Loucy (cell line): ENCODE data around the gene MYH3.

ENCODE experiments used
- H2AFZ ChIP-seq: fragments of 200-600 bp; sonication (generic); 2 replicates; pipeline ENCODE4 v1.6.0; 2016; ENCODE audit warnings: antibody characterized with exemption, mild to moderate bottlenecking, low read length, moderate library complexity
- H3F3A ChIP-seq: fragments of 200-600 bp; 2 replicates; pipeline ENCODE4 v1.6.0; 2016; ENCODE audit warnings: antibody characterized with exemption, low read depth, mild to moderate bottlenecking
- H3K27me3 ChIP-seq: fragments of 200-600 bp; sonication (generic); 2 replicates; pipeline ENCODE4 v1.6.1; 2014; ENCODE audit warnings: low read length, mild to moderate bottlenecking; ENCODE audit not compliant: insufficient read depth, poor library complexity, severe bottlenecking
- H3K36me3 ChIP-seq: fragments of 200-600 bp; sonication (generic); 2 replicates; pipeline ENCODE4 v1.6.1; 2016; ENCODE audit warnings: low read length; ENCODE audit not compliant: insufficient read depth
- H3K4me1 ChIP-seq: fragments of 200-600 bp; sonication (generic); 2 replicates; pipeline ENCODE4 v1.5.1; 2014; ENCODE audit warnings: low read length, mild to moderate bottlenecking; ENCODE audit not compliant: insufficient read depth, poor library complexity, severe bottlenecking
- H3K4me2 ChIP-seq: fragments of 200-600 bp; sonication (generic); 2 replicates; pipeline ENCODE4 v1.6.0; 2014; ENCODE audit warnings: antibody characterized with exemption, low read length, low read depth, mild to moderate bottlenecking; ENCODE audit not compliant: poor library complexity, severe bottlenecking
- H3K4me3 ChIP-seq: fragments of 200-600 bp; sonication (generic); 2 replicates; pipeline ENCODE4 v1.5.1; 2014; ENCODE audit warnings: low read length, mild to moderate bottlenecking, mixed read lengths; ENCODE audit not compliant: poor library complexity, severe bottlenecking
- H3K79me2 ChIP-seq: fragments of 200-600 bp; sonication (generic); 2 replicates; pipeline ENCODE4 v1.6.1; 2014; ENCODE audit warnings: low read length; ENCODE audit not compliant: insufficient read depth
- H3K9ac ChIP-seq: fragments of 200-600 bp; sonication (generic); 2 replicates; pipeline ENCODE4 v1.6.0; 2014; ENCODE audit warnings: mild to moderate bottlenecking, low read depth, low read length, moderate library complexity; ENCODE audit not compliant: poor library complexity, severe bottlenecking
- H3K9me2 ChIP-seq: fragments of 200-600 bp; sonication (generic); replicated peaks from 2 replicates; pipeline ENCODE4 v1.6.1; 2016; ENCODE audit warnings: low read depth, low read length, mixed read lengths
- H3K9me3 ChIP-seq: fragments of 200-600 bp; sonication (generic); 2 replicates; pipeline ENCODE4 v1.6.1; 2014; ENCODE audit warnings: mild to moderate bottlenecking, antibody characterized with exemption, low read length, low read depth; ENCODE audit not compliant: insufficient read depth
- H4K20me1 ChIP-seq: fragments of 200-600 bp; sonication (generic); 2 replicates; pipeline ENCODE4 v1.6.0; 2014; ENCODE audit warnings: antibody characterized with exemption, low read length, mild to moderate bottlenecking; ENCODE audit not compliant: insufficient read depth, poor library complexity, severe bottlenecking
- EZH2phosphoT487 ChIP-seq: fragments of 200-600 bp; IDR thresholded peaks from 2 replicates; pipeline ENCODE4 v1.6.1; 2018; ENCODE audit warnings: antibody characterized with exemption, mild to moderate bottlenecking, moderate library complexity, borderline replicate concordance
- TF ChIP-seq, protein P1 (sequence below): fragments of 200-600 bp; sonication (generic); conservative IDR thresholded peaks from 2 replicates; pipeline ENCODE4 v1.5.1; 2014; ENCODE audit warnings: mild to moderate bottlenecking, antibody characterized with exemption, low read length

The MYH3 gene

DNA sequence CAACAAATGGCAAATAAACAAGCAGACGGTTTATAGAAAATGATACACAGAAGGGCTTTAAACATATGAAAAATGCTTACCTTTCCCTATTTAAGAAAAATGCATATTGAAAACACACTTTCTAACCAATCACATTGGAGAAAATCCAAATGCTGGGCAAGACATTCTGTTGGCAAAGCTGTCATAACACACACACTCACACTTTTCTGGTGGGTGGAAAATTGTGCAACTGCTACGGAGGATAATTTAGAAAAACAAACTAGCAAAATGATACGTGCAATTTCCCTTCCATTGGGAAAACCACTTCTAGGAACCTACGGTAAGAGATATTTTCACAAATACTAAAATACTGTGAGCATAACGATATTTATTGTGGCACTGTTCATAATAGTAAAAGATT, 9.8 kb upstream of the MYH3 start:
- Histone ChIP-seq H4K20me1 (no peaks in the 10 kb centered on the region), H3K79me2 (no peaks in the 10 kb centered on the region), H3K9me3 (no peaks in the 10 kb centered on the region), H3K9me2 (no peaks in the 10 kb centered on the region), H2AFZ (no peak overlapping the region), H3K27me3 (no peaks in the 10 kb centered on the region), H3F3A (no peaks in the 10 kb centered on the region), H3K4me3 (no peak overlapping the region), H3K9ac (no peak overlapping the region), H3K4me2 (no peak overlapping the region), H3K36me3 (no peaks in the 10 kb centered on the region), H3K4me1 (no peaks in the 10 kb centered on the region)
- TF ChIP-seq EZH2phosphoT487: no peak
- TF ChIP-seq, protein P1, sequence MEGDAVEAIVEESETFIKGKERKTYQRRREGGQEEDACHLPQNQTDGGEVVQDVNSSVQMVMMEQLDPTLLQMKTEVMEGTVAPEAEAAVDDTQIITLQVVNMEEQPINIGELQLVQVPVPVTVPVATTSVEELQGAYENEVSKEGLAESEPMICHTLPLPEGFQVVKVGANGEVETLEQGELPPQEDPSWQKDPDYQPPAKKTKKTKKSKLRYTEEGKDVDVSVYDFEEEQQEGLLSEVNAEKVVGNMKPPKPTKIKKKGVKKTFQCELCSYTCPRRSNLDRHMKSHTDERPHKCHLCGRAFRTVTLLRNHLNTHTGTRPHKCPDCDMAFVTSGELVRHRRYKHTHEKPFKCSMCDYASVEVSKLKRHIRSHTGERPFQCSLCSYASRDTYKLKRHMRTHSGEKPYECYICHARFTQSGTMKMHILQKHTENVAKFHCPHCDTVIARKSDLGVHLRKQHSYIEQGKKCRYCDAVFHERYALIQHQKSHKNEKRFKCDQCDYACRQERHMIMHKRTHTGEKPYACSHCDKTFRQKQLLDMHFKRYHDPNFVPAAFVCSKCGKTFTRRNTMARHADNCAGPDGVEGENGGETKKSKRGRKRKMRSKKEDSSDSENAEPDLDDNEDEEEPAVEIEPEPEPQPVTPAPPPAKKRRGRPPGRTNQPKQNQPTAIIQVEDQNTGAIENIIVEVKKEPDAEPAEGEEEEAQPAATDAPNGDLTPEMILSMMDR: no peak

DNA sequence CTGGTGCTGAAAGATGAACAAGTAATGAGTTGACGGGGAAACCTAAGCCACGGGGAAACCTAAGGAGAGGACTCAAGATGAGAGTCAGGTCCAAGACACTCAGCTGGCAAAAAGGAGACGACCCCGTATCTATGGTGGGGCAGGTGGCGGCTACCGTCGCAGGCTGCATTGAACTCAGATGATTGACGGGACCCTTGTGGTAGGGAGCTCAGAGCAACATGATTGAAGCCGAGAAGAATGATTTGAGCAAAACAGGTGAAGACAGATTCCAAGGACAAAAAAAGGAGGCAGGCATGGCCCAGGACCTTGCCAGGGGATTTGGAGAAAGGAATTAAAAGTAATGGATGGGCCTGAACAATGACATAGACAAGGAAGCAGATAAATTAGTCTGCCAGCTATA, 7.5 kb upstream of the MYH3 start:
- Histone ChIP-seq H2AFZ (no peak overlapping the region), H3K9ac (no peak overlapping the region), H3K36me3 (no peaks in the 10 kb centered on the region), H3K27me3 (no peaks in the 10 kb centered on the region), H3K9me3 (no peaks in the 10 kb centered on the region), H3K4me3 (no peak overlapping the region), H3K4me2 (no peak overlapping the region), H3F3A (no peaks in the 10 kb centered on the region), H4K20me1 (no peaks in the 10 kb centered on the region), H3K79me2 (no peaks in the 10 kb centered on the region), H3K9me2 (no peaks in the 10 kb centered on the region), H3K4me1 (no peaks in the 10 kb centered on the region)
- TF ChIP-seq, protein P1: no peak
- TF ChIP-seq EZH2phosphoT487: no peak

DNA sequence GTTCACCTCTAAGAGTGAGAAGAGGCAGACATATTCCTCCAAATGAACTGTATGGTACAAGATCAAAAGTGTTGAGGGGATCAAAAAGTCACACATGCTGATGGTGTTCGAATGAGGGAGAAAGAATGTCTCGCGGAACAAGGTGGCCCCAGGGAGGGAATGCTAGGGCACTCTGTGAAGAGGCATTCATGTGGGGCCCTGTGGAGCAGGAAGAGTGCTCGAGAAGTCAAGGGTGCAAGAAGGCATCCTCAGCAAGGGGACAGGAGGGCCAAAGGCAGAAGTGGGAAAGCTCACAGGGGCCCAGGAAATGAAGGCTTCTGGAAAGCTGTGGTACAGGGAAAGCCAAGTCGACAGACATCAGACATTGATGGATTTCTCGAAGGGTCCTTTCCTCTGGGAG, 6.1 kb upstream of the MYH3 start:
- Histone ChIP-seq H2AFZ (no peak overlapping the region), H3K9me3 (no peaks in the 10 kb centered on the region), H3K79me2 (no peaks in the 10 kb centered on the region), H3F3A (no peaks in the 10 kb centered on the region), H3K4me1 (no peaks in the 10 kb centered on the region), H3K36me3 (no peaks in the 10 kb centered on the region), H4K20me1 (no peaks in the 10 kb centered on the region), H3K27me3 (no peaks in the 10 kb centered on the region), H3K4me2 (no peak overlapping the region), H3K9me2 (no peaks in the 10 kb centered on the region), H3K9ac (no peak overlapping the region), H3K4me3 (no peak overlapping the region)
- TF ChIP-seq, protein P1: no peak
